ENCODE measurements around the gene ARL3. TPM values are rescaled to one million over a fixed set of nuclear protein-coding genes. Genes with fewer than 3 reads are reported as not detected.

Gene ARL3
- total and polyA plus RNA-seq, 2 of the 4 experiments (the other 2 are of a cell fraction): 5.0 to 14.3 TPM

DNA sequence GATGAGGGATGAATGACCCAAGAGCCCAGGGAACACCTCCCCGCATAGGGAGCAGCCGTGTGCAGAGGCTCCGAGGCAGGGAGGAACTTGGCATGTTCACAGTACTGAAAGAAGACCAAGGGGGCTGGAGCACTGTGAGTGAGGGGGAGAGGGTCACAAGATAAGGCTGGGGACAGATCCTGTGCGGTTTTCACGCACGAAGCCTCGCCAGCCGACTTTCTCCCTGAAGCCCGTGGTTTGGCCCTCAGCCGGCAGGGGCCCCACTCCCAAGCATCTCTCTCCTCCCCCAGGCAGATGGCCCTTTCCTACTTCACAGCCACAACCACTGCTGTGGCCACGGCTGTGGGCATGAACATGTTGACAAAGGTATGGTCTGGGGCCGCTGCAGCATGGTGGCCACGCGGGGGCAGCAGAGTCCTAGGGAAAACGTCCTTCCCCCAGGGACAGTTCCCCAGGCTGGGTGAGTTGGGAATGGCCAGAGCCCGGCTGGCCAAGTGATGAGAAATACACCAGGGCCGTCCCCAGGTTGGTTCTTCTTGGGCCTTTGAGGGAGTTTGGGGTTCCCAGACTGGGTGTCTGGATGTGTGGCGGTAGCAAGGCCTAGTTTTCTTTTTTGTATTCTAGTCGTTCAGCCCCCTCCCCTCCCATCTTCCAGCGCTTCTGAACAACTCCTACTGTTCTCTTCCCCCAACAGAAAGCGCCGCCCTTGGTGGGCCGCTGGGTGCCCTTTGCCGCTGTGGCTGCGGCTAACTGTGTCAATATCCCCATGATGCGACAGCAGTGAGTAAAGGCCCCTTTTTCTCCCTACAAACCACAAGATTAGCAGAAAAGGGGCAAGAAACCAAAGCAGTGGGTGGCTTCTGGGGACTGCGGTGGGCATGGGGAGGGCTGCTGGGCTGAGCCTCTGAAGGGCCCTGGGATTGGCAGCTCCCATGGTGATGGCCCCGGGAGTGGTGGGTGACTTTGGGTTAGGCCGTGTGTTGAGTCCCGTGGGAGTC lies 15.1 kb upstream of the ARL3 start (continued):
- no peak for TF ChIP-seq POLR2A (IDR thresholded peaks at IDR 0.05; ENCODE audit: low read depth, low read length)
- TF ChIP-seq RFX5 (IDR thresholded peaks at IDR 0.05; ENCODE audit: low read depth, low read length): no peak
- TF ChIP-seq FOS (IDR thresholded peaks at IDR 0.05; ENCODE audit: low read depth, low read length): no peak

DNA sequence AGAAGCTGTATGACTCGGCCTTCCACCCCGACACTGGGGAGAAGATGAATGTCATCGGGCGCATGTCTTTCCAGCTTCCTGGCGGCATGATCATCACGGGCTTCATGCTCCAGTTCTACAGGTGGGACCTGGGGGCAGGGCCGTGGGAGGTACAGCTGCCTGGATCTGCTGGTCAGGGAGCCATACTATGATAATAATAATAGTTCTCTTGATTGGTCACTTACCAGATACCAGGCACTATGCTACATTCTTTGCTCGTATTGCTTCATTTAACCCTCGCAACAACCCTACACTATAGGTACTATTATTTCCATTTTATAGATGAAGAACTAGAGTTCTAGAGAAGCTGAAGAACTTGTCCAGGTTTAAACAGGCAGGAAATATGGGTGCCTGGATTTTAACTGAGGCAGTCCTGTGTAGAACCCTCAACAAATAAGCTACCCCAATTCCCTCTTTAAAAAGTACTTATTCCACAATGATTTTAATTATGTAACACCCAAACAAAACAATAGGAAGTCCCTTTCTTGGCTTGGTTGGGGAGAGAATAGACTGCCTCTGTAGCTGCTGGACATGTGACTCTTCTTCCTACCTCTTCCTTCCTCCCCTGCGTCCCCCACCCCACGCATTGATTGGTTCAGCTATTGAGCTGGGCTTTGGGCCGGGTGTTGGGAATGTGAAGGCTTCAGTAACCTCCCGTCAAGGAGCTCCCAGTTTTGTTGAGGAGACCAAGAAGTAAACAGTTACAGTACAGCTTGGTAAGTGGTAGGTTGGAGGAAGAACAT lies 13.0 kb upstream of the ARL3 start:
- no TSS peak for BruUV-seq (replicated peaks)
- Histone ChIP-seq H3K27ac (ENCODE audit: insufficient read depth, low read length) (no peak overlapping the region), H3K14ac (replicated peaks; ENCODE audit: low read depth, low read length) (no peak overlapping the region), H3K4ac (ENCODE audit: low read depth, low read length) (no peak overlapping the region), H3K9me1 (ENCODE audit: insufficient read depth, low read length) (peaks cover 6% of the 10 kb centered on the region; the same call in 1 of the 2 replicates), H3K4me1 (ENCODE audit: control insufficient read depth, insufficient read depth, low read length) (peaks cover 2% of the 10 kb centered on the region; the same call in 1 of the 2 replicates), H3K27me3 (ENCODE audit: control insufficient read depth, insufficient read depth, low read length) (no peaks in the 10 kb centered on the region), H2BK20ac (ENCODE audit: low read depth, low read length) (no peak overlapping the region), H3K18ac (ENCODE audit: low read depth, low read length) (no peak overlapping the region), H3K36me3 (ENCODE audit: control insufficient read depth, insufficient read depth, low read length) (peaks cover 9% of the 10 kb centered on the region), H4K8ac (ENCODE audit: low read depth in 2 of 2, low read length in 2 of 2) (no peak overlapping the region), H3K56ac (ENCODE audit: extremely low read depth, insufficient read depth, low read length) (no peak overlapping the region), H3K9ac (ENCODE audit: low read depth, low read length) (no peak overlapping the region), H2BK120ac (ENCODE audit: low read depth, low read length) (no peak overlapping the region), H2BK5ac (ENCODE audit: low read depth, low read length, poor library complexity, severe bottlenecking) (no peak overlapping the region), H2AK5ac (ENCODE audit: low read depth, low read length) (no peak overlapping the region), H4K20me1 (ENCODE audit: insufficient read depth, low read length) (no peaks in the 10 kb centered on the region; the same call in 1 of the 2 replicates), H2AK9ac (replicated peaks; ENCODE audit: low read depth, low read length, poor library complexity) (no peak overlapping the region), H3K23ac (ENCODE audit: low read depth, low read length) (no peak overlapping the region), H2BK15ac (ENCODE audit: low read depth, low read length) (no peak overlapping the region), H3K9me3 (ENCODE audit: control insufficient read depth, insufficient read depth, low read length) (no peaks in the 10 kb centered on the region), H3K4me2 (ENCODE audit: low read depth, low read length) (no peak overlapping the region), H4K91ac (ENCODE audit: insufficient read depth, low read depth, low read length) (no peak overlapping the region), H3K4me3 (ENCODE audit: insufficient read depth, low read depth, low read length) (no peak overlapping the region), H3K79me1 (ENCODE audit: low read depth in 1 of 2, low read length in 2 of 2) (peaks cover 0 to 9% of the 10 kb centered on the region in 2 experiments; a peak in 2 of 4 replicates), H4K5ac (ENCODE audit: low read depth, low read length) (no peak overlapping the region), H2AFZ (replicated peaks; ENCODE audit: low read length, poor library complexity) (peak overlapping the region; percentile 14)
- intact Hi-C loops (cut with micrococcal nuclease): loop anchor here (10.0 kb wide), 1 partner anchor 518 kb away; the partner anchor contains the start of gene RPEL1
- 84% methylated on average over 6 of the region's 13 CpGs; no CpG with 5 or more reads in 1 of the 2 experiments for WGBS, 2 experiments (ENCODE audit: extremely low coverage in 2 of 2, insufficient read length in 1 of 2)
- dilution Hi-C loops (cut with HindIII; ENCODE audit: low sequenced_read_pairs, unreplicated experiment): no loop called here
- in situ Hi-C loops (cut with MboI; ENCODE audit: low sequenced_read_pairs): loop anchor here (5.0 kb wide), 1 partner anchor 175 kb away; no protein-coding TSS in a partner anchor
- no peak for DNase-seq
- ChIA-PET POLR2A (ENCODE audit: unreplicated experiment) (no interaction called here), CTCF (interaction anchor here (2.8 kb wide), 1 partner anchor 174 kb away, joined by 10 read pairs; no protein-coding TSS in a partner anchor)
- no peak for ATAC-seq (ENCODE audit: low read depth)
- TF ChIP-seq MAZ (IDR thresholded peaks at IDR 0.05; ENCODE audit: borderline replicate concordance, low read depth, low read length) (no peak), RCOR1 (IDR thresholded peaks at IDR 0.05; ENCODE audit: insufficient replicate concordance, low read length) (no peak), CHD1 (IDR thresholded peaks at IDR 0.05; ENCODE audit: low read depth, low read length) (no peak), POLR2A (IDR thresholded peaks at IDR 0.05; ENCODE audit: low read depth, low read length) (no peak)
- TF ChIP-seq, protein P1, sequence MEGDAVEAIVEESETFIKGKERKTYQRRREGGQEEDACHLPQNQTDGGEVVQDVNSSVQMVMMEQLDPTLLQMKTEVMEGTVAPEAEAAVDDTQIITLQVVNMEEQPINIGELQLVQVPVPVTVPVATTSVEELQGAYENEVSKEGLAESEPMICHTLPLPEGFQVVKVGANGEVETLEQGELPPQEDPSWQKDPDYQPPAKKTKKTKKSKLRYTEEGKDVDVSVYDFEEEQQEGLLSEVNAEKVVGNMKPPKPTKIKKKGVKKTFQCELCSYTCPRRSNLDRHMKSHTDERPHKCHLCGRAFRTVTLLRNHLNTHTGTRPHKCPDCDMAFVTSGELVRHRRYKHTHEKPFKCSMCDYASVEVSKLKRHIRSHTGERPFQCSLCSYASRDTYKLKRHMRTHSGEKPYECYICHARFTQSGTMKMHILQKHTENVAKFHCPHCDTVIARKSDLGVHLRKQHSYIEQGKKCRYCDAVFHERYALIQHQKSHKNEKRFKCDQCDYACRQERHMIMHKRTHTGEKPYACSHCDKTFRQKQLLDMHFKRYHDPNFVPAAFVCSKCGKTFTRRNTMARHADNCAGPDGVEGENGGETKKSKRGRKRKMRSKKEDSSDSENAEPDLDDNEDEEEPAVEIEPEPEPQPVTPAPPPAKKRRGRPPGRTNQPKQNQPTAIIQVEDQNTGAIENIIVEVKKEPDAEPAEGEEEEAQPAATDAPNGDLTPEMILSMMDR (conservative IDR thresholded peaks at IDR 0.05; ENCODE audit: low read depth, low read length): no peak

Data from IMR-90 (cell line).